Fibroblast of mammary gland (primary cell): ENCODE measurements around the gene EPS8.

Source experiments
- DNase-seq: peaks from one replicate; pipeline ENCODE4 v3.0.0-alpha.2; 2010; ENCODE audit warnings: low read depth
- H3K4me3 ChIP-seq: 2 replicates; pipeline ENCODE4 v1.5.1; 2011; ENCODE audit warnings: low read depth, mild to moderate bottlenecking, low read length, moderate library complexity; ENCODE audit not compliant: control insufficient read depth
- CTCF ChIP-seq: conservative IDR thresholded peaks from 2 replicates; pipeline ENCODE4 v1.5.1; 2011; ENCODE audit warnings: low read depth, low read length, inconsistent platforms; ENCODE audit not compliant: control insufficient read depth, insufficient read depth

EPS8 gene

GRCh38 chr12:15689751-15690191 lies 99.4 kb downstream of the EPS8 start:
- no peak for TF ChIP-seq CTCF
- DNase-seq: no peak
- H3K4me3 ChIP-seq: no peak overlapping the region

- TF ChIP-seq CTCF: no peak
- DNase-seq: no peak
- H3K4me3 ChIP-seq: no peak overlapping the region
These were observed 100.2 kb downstream of the EPS8 start for GRCh38 chr12:15688838-15689625.

- TF ChIP-seq CTCF: no peak
- H3K4me3 ChIP-seq: no peak overlapping the region
- no peak for DNase-seq
These were observed 100.9 kb downstream of the EPS8 start for GRCh38 chr12:15688202-15688736.

GRCh38 chr12:15687583-15687982 lies 101.6 kb downstream of the EPS8 start:
- no peak overlapping the region for H3K4me3 ChIP-seq
- DNase-seq: no peak
- TF ChIP-seq CTCF: no peak

GRCh38 chr12:15684896-15685658 lies 104.1 kb downstream of the EPS8 start:
- peak; percentile 60 for DNase-seq

GRCh38 chr12:15682826-15683225 lies 106.4 kb downstream of the EPS8 start:
- DNase-seq: peak; percentile 24
- H3K4me3 ChIP-seq: no peak overlapping the region
- TF ChIP-seq CTCF: no peak

More at GRCh38 chr12:15684896-15685658, 104.1 kb downstream of the EPS8 start:
- TF ChIP-seq CTCF: no peak
- no peak overlapping the region for H3K4me3 ChIP-seq
